MCF 10A (cell line): Measurements from ENCODE around the gene AKAP13. TPM values are rescaled to one million over a fixed set of nuclear protein-coding genes. Genes with fewer than 3 reads are reported as not detected.

ENCODE experiments used
- BruUV-seq: library from RNA; stranded (reverse); fragments of 400-500 nt; replicated peaks from 2 replicates; lab custom pipeline; 2021; lab: Mats Ljungman, UMichigan
- CTCF ChIA-PET: fragments of 300-600 bp; sonication (Branson Sonifier 250); formaldehyde crosslinking; extraction: SDS; loops from one replicate; lab custom pipeline; 2021; ENCODE audit warnings: antibody characterized with exemption, inconsistent platforms; lab: Yijun Ruan, JAX
- POLR2A ChIA-PET: fragments of 300-600, 350-650 bp; sonication (Branson Sonifier 250); formaldehyde crosslinking; extraction: SDS; loops from one replicate; lab custom pipeline; 2020; ENCODE audit warnings: antibody characterized with exemption, inconsistent platforms; lab: Yijun Ruan, JAX
- DNase-seq: peaks from one replicate; pipeline ENCODE4 v3.0.0-alpha.2; 2018; ENCODE audit not compliant: unreplicated experiment
- H3K27ac Mint-ChIP-seq: one replicate; pipeline ENCODE4 v1.8.0; 2022; ENCODE audit warnings: mild to moderate bottlenecking, low read depth, mixed read lengths; ENCODE audit not compliant: unreplicated experiment
- H3K27me3 Mint-ChIP-seq: one replicate; pipeline ENCODE4 v1.8.0; 2022; ENCODE audit warnings: mixed read lengths; ENCODE audit not compliant: insufficient read depth, unreplicated experiment
- H3K36me3 Mint-ChIP-seq: one replicate; pipeline ENCODE4 v1.8.0; 2022; ENCODE audit warnings: mild to moderate bottlenecking, moderate library complexity, mixed read lengths; ENCODE audit not compliant: insufficient read depth, unreplicated experiment
- H3K4me1 Mint-ChIP-seq: one replicate; pipeline ENCODE4 v1.8.0; 2022; ENCODE audit warnings: mixed read lengths; ENCODE audit not compliant: insufficient read depth, unreplicated experiment
- H3K4me3 Mint-ChIP-seq: one replicate; pipeline ENCODE4 v1.8.0; 2022; ENCODE audit warnings: mild to moderate bottlenecking, moderate library complexity, mixed read lengths; ENCODE audit not compliant: unreplicated experiment
- H3K9me3 Mint-ChIP-seq: one replicate; pipeline ENCODE4 v1.8.0; 2022; ENCODE audit warnings: mixed read lengths; ENCODE audit not compliant: unreplicated experiment
- intact Hi-C: fragments of 100-400 bp; cut with micrococcal nuclease; formaldehyde crosslinking; loops from 2 replicates; pipeline ENCODE4 v1.14.1; 2022
- total RNA-seq: library from RNA; stranded (reverse); gene quantifications from 2 replicates; pipeline ENCODE4 v1.2.3, GENCODE V29; 2022
- TF ChIP-seq, protein P1 (sequence below): fragments of 200-600 bp; IDR thresholded peaks from one replicate; pipeline ENCODE4 v1.8.0; 2022; ENCODE audit warnings: antibody characterized with exemption, mild to moderate bottlenecking; ENCODE audit not compliant: unreplicated experiment

The AKAP13 gene
- total RNA-seq, 1 experiment from 2014 or later: 65.7 TPM

DNA sequence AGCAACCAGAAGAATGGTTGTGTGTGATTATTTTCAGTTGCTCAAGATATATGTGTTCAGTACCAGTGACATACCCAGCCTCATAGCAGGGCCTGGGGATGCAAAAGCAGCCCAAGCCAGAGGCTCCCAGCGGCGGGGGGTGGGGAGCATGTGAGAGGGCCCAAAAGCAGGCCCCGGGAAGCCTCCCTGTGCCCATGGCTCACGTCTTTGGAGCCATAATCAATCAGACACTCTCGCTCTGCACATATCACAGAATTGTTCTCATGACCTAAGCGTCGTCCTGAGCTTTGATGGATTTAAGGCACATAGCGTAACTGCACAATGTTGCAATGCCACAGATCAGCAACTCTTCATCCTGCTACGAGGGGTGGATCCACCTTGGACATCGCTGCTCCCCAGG, 393.6 kb downstream of the AKAP13 start:
- no peaks in the 10 kb centered on the region for H3K36me3 Mint-ChIP-seq
- H3K27ac Mint-ChIP-seq: no peak overlapping the region
- no peak overlapping the region for H3K4me3 Mint-ChIP-seq
- no peaks in the 10 kb centered on the region for H3K9me3 Mint-ChIP-seq
- H3K27me3 Mint-ChIP-seq: no peaks in the 10 kb centered on the region
- TF ChIP-seq, protein P1, sequence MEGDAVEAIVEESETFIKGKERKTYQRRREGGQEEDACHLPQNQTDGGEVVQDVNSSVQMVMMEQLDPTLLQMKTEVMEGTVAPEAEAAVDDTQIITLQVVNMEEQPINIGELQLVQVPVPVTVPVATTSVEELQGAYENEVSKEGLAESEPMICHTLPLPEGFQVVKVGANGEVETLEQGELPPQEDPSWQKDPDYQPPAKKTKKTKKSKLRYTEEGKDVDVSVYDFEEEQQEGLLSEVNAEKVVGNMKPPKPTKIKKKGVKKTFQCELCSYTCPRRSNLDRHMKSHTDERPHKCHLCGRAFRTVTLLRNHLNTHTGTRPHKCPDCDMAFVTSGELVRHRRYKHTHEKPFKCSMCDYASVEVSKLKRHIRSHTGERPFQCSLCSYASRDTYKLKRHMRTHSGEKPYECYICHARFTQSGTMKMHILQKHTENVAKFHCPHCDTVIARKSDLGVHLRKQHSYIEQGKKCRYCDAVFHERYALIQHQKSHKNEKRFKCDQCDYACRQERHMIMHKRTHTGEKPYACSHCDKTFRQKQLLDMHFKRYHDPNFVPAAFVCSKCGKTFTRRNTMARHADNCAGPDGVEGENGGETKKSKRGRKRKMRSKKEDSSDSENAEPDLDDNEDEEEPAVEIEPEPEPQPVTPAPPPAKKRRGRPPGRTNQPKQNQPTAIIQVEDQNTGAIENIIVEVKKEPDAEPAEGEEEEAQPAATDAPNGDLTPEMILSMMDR: no peak
- H3K4me1 Mint-ChIP-seq: peaks cover 15% of the 10 kb centered on the region
- ChIA-PET CTCF (interaction anchor here (0.6 to 1.1 kb wide), 3 partner anchors 8 to 507 kb away, joined by 3 read pairs; no protein-coding TSS in a partner anchor), POLR2A (no interaction called here)
- no peak for DNase-seq
- intact Hi-C loops: no loop called here
- BruUV-seq: no TSS peak

DNA sequence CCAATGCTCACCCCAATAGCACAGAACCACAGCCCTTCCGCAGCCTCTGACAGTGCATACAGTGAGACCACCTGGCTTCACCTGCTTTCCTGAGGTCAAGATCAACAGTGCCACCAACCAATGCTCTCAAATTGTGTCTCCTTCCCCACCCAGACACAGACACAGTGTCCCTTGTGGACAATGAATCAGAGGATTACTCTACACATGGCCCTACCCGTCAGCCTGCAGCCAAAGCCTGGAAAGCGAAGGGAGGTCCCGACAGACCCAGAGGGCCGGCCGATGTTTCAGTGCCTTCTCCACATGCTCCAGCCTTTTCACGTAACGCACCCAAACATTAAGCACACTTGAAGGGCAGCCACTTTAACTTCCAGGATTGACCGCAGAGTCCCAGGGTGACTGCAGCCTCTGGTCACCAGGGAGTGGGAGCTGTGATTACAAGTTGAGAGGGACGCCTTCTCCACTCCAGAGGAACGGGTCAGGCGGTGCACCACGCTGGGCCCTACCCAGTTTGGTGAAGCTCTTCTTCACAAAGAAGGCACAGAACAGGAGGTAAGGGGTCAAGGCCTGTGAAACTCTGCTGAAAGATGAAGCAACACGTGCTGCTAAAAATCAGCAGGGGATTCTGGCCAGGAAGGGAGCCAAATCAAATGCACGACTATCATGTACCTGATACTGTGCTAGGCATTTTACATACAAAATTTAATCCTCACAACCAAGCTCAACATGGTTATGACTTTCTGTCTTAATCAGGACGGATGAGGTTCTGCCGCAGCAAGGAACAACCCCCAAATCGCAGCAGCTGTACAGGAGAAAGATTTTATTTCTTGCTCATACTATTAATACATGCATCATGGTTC, 397.1 kb downstream of the AKAP13 start:
- ChIA-PET POLR2A (interaction anchor here (0.9 to 1.2 kb wide), 2 partner anchors 10 to 17 kb away, joined by 3 to 4 read pairs; partner anchors contain the start of gene KLHL25), CTCF (interaction anchor here (0.6 to 1.9 kb wide), 4 partner anchors 9 to 64 kb away, joined by 3 to 10 read pairs (median 3); no protein-coding TSS in a partner anchor)
- Mint-ChIP-seq H3K27me3 (no peaks in the 10 kb centered on the region), H3K27ac (no peak overlapping the region), H3K36me3 (no peaks in the 10 kb centered on the region), H3K4me3 (no peak overlapping the region), H3K4me1 (peaks cover 20% of the 10 kb centered on the region), H3K9me3 (no peaks in the 10 kb centered on the region)
- no peak for DNase-seq
- TF ChIP-seq, protein P1: no peak
- intact Hi-C loops: no loop called here
- no TSS peak for BruUV-seq

DNA sequence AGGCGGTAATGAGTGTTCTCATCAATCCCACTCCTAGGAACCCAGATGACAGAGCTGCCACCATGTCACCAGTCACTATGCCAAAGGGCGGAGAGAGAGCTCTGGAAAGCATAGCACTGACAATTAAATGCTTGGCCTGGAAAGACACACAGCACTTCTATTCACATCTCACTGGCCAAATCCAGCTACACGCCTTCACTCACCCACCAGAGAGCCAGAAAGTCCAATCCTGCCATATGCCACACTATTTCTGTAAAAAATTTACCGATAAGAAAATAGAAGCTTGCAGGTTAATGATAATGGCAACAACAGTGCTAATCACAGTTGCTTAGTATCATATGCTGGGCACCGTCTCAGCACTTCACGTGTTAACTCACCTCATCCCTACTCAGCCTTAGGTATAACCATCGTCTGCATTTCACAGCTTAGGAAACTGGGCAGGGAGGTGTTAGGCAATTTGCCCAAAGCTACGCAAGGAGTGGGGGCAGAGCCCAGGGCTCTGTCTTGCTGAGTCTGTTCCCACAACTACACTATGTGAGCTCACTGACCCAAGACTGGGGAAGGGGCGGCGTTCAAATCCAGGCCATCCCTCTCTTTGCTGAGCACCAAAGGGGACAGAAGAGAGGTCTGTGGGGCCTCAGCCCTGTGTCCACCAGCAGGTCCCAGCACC, 397.8 kb downstream of the AKAP13 start:
- H3K4me1 Mint-ChIP-seq: peaks cover 13% of the 10 kb centered on the region
- ChIA-PET CTCF (interaction anchor here (0.6 to 1.9 kb wide), 6 partner anchors 30 to 447 kb away, joined by 3 to 10 read pairs (median 4); no protein-coding TSS in a partner anchor), POLR2A (interaction anchor here (0.8 to 1.2 kb wide), 4 partner anchors 9 to 57 kb away, joined by 3 to 4 read pairs (median 3); partner anchors contain the start of gene KLHL25)
- intact Hi-C loops: no loop called here
- TF ChIP-seq, protein P1: no peak
- no TSS peak for BruUV-seq
- H3K27me3 Mint-ChIP-seq: no peaks in the 10 kb centered on the region
- H3K4me3 Mint-ChIP-seq: no peak overlapping the region
- no peaks in the 10 kb centered on the region for H3K9me3 Mint-ChIP-seq
- H3K36me3 Mint-ChIP-seq: no peaks in the 10 kb centered on the region
- H3K27ac Mint-ChIP-seq: no peak overlapping the region
- DNase-seq: peak; percentile 51

DNA sequence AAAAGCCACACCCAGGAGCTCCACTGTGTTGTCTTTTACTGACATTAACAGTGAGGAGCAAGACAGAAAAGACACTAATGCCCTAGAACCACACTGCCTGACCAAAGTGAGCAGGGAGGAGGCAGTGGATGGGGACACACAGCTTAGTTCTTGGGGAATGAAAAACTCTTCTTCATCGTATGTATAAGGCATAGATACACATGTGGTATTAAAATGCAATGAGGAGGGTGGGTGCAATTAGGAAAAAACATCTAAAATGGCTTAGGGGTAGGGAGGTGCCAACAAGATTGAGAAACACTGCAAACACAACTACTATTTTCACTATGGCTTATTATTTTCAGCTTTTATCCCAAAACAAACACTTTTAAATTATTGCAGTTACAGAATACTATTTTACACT, 398.8 kb downstream of the AKAP13 start:
- DNase-seq: no peak
- H3K36me3 Mint-ChIP-seq: no peaks in the 10 kb centered on the region
- no TSS peak for BruUV-seq
- TF ChIP-seq, protein P1: no peak
- ChIA-PET CTCF (interaction anchor here (0.8 to 1.9 kb wide), 3 partner anchors 29 to 448 kb away, joined by 4 to 10 read pairs (median 7); no protein-coding TSS in a partner anchor), POLR2A (interaction anchor here (0.7 to 1.2 kb wide), 3 partner anchors 10 to 65 kb away, joined by 3 to 4 read pairs (median 3); partner anchors contain the start of gene KLHL25)
- H3K27me3 Mint-ChIP-seq: no peaks in the 10 kb centered on the region
- H3K4me1 Mint-ChIP-seq: peaks cover 13% of the 10 kb centered on the region
- intact Hi-C loops: no loop called here
- H3K4me3 Mint-ChIP-seq: no peak overlapping the region
- no peak overlapping the region for H3K27ac Mint-ChIP-seq
- no peaks in the 10 kb centered on the region for H3K9me3 Mint-ChIP-seq
